HG02981 (cell line): ENCODE results near the gene PGM5.

Experiments
- ATAC-seq: cut with Tn5 transposase; IDR thresholded peaks from one replicate; pipeline ENCODE4 v1.9.1; 2021; ENCODE audit warnings: mild to moderate bottlenecking, moderate library complexity; ENCODE audit not compliant: unreplicated experiment

PGM5 gene

DNA sequence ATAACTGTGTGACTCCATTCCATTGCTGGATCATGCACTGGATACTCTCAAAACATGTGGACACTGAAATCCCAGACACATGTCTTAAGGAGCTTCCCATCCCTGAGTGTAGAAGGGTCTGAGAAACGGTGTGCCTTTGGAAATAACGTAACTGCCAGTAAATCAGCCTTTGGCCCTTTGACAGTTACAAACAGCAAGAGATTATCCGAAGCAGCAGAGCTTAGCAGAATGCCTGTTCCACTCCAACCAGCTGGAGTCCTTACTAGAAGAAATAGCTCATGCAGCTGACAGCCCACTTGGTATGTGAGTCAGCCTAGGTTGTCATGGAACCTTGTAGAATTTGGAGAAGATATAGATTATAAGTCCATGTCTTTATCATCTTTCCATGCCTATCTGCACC is 177.3 kb downstream of the PGM5 start:
- no peak for ATAC-seq

DNA sequence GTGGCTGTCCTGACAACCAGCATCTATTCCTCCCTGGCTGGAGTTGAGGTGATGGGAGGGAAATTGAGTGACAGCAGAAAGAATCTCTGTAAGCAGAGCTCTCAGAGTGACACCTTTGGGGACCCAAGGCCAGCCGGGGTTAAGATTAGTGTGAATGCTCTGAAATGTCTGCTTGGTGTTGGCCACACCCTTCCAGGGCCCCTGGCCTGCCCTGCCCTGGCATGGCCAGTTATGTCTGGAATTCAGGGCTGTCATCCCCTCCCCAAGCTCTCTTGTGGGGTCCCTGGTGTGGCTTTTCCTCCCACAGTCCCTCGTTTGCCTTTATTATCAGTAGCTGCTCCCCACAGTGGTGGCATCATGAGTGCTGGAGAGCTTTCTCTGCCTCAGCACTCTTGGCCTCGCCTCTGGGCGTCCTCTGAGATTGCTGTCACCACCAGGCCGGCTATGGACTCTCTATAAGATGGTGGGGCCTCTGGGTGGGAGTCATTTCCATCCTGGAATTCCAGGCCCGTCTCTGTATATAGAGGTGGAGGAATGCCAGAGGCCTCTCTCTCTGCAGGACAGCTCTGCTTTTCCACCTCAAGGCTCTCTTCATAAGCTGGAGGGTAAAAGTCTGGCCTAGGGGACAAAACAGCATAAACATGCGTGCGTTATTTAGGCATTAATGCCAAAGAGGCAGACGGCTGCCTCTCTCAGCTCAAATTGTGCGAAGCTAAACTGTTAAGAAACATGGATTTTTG is 180.6 kb downstream of the PGM5 start:
- no peak for ATAC-seq

DNA sequence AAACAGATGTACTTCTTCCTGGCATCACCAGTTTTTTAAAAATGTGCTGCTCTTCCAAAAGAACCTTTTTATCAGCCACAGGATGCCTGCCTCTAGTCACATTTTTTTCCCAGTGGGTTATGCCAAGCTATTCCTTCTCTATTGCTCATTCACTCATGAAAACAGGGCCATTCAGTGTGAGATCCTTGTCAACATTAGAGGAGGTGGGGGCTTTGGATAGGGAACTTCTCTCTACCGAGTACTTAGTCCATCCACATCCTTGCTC is 181.1 kb downstream of the PGM5 start:
- no peak for ATAC-seq

DNA sequence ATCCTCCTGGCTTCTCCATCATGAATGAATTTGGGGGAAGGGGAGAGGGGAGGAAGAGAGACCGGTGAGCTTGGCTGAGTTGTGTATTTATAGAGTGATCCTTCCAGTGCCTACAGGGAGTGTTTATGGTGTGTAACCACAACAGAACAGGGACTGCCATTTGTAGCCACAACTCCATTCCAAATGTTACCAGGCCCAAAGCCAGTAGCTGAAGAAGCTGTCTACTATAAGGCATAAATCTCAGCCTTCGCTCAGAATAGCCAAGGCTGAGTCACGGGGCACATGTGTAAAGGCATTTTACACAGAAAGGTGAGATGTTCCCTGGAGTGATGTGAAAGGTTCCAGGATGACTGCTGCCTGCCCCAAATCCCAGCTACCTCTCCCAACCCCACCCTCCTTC is 181.8 kb downstream of the PGM5 start:
- ATAC-seq = no peak

DNA sequence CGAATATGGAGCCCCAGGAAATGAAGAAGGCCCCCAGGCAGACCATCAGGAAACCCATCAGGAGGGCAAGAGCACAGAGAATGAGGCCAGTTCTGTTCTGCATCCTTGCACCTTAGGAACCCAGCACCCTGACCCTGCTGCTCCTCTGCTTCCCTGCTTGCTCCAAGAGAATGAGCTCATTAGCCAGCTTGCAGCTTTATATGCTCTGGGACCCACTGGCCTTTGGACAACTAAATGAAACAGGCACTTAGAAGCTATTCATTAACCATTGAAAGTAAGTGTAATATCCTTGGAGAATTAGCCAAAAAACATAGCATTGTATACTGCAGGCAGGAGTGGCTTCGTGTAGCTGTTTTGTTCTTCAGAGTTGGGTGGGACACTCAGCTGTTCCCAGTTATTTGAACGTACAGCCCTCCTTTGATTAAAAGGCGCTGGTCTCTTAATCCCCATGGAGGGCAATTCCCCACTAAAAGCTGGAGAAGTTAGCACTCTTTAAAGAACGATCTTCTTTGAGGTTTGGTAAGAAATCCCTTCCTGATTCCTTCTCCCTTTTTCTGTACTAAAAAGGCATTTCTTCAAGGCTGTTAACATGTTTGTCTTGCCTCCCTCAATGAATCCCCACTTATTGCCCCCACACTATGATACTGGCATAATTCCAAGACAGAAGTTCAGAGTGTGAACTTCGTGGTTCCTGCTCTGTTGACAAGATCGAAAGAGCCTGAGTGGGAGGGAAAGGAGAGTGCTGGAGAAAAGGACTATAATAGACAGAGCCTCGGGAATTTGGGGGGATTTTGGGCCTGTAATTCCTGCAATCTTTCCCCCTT is 184.5 kb downstream of the PGM5 start, which contains the start of gene TMEM252:
Gene TMEM252, minus strand, starts transcription at position 172 of the 824 bp plus-strand sequence. Its CDS starts 69 bp downstream, at position 103.
- ATAC-seq = no peak

DNA sequence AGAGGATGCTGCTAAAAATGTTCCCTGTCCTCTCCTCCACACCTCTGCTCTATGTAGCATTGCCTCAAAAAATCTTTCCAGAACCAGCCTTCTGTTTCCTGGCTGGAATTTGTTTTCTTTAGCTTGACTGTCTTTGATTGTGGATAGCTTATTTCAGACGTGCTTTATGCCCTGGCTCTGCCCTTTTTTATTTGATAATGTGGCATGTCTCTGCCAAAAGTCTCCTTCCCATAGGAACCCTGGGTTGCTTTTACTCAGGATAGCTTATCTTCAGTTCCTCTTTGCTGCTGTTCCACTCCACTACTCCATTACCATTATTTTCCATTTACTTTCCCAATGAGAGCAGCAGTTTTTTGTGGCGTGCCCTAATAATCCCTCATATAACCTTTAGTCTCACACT is 185.2 kb downstream of the PGM5 start:
- no peak for ATAC-seq

DNA sequence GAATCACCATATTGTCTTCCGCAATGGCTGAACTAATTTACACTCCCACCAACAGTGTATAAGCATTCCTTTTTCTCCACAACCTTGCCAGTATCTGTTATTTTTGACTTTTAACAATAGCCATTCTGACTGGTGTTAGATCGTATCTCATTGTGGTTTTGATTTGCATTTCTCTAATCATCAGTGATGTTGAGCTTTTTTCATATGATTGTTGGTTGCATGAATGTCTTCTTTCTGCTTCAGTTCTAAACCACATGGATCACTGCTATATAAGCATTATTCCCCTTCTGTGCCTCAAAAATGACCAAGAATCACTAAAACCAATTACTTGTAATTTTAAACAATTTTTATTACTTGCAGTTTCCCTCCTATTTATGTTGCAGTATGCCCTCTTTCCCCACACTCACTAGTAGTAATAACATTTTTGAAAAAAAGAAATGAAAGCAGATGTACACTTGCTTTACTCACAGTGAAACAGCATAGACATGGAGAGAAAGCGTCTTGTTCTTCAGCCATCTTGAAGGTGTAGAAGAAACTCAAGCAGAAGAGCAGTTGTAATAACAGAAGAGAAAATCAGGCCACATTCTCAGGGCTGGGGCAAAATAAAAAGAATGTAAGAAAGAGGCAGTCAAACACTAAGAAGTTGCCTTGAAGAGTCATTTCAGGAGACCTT is 188.8 kb downstream of the PGM5 start:
- ATAC-seq = no peak

DNA sequence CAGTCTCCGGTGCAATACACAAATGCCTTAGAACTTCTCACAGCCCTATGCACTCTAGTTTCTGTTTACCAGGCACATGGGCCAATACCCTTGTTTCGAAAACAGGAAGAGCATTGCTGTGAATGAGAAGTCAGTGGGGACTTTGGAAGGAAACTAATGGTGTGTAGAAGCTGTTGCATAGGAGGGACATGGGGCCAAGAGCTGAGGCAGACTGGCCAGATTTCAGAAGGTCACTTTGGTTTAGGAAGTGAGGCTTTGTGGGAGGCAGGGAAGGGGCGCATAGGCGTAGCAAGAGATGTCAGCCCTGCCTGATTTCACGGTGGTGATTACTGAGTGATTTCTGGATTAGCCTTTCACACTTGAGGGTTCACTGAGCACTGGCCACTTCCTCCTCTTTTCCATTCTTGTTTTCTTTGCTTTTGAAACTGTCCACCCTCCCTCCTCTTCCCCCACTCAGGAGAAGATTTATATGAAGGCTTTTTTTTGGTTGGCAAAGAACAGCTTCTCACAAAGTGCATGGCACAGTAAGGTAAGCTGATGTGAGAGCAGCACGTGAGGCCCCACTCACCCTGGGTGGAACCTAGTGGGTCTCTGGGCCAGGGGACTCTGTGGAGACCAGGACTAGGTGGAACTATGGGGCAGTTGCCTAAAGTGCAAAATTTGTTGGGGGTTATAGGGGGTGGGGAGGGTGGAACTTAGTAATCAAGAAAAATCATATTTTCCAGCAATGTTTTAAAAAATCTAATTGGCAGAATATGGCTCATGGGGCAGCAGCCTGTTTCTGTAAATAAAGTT is 190.4 kb downstream of the PGM5 start:
- peak; percentile 83 for ATAC-seq

DNA sequence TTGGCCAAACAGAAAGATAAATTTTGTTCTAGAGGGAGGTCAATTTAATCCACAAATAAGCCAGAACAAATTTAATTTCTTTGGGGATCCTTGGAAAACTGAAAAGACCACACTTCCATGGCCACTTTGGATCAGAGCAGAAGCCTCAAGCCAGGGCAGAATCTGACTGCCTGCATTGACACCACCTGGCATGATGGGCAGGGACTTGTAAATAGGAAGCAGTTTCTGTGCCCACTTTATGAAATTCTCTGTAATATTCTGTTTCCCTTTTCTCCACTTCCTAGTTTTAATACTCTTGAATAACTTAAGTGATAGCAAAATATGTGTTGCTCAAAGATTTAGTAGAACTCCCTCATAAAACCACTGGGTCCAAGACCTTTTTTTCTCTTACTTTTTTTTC is 191.0 kb downstream of the PGM5 start:
- no peak for ATAC-seq

DNA sequence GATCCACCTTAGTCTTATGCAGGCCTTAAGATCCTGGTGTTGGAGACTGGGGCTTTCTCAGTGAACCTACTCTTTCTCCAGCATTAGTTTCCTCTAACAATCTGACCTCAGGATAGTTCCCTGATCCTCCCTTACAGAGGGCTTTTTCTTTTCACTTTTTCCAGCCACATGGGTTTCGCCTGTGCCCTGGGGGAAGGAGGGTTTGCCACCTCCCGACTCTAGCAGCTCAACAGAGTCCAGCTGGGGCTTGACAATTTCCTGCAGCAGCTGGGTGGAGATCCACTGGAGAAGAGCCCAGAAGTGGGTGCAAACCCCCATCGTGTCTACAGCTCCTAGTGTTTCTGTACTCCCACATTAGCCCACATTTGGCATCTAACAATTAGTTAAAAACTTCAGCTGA is 191.8 kb downstream of the PGM5 start:
- no peak for ATAC-seq

DNA sequence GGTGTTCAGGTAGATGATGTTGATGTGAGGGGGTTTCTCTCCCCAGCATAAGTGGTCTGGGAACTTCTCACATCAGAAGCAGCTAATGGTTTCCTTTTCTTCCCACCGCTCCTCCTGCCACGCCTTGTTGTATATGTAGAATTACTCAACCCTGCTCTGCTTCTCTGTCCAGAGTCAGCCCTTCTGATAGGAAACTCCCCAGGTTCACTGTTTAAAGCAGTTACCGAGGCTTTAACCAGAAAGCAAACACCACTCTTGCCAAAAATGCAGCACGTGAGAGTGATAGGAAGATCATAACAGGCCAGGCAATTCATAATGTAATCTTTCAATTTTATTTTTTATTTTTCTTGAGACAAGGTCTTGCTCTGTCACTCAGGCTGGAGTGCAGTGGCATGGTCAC is 194.8 kb downstream of the PGM5 start:
- no peak for ATAC-seq

DNA sequence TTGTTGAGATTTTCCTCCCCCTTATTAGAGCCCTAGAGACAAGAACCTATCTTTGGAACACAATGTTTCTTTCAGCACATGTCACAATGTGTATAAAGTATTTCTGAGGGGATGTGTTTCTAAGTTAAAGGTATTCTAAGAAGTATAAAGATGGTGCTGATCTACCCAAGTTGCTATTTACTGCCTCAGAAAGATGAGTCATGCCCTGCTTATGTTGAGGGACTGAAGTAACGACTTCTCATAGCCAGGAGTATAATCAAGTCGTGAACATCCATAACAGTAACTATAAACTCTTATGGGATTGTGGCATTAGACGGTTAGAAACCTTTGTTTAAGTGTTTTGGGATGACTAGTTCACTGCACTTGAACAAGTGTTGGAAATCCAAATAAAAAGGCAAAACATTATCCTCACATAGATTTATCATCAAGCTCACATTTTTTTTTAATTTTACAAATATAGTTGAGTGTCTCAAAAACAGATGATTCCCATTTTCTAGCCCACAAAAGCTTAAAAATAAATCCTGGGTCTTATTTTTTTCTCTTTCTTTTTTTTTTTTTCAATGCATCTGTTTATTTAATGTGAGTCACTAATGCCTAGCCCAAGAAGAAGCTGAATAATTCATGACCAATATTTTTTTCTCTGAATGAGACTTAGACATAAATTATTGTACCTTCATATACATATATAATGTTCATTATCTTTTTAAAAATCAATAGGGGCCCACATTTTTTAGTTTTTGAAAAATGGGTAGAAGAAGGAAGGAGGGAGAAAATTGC is 196.5 kb downstream of the PGM5 start:
- ATAC-seq = no peak

DNA sequence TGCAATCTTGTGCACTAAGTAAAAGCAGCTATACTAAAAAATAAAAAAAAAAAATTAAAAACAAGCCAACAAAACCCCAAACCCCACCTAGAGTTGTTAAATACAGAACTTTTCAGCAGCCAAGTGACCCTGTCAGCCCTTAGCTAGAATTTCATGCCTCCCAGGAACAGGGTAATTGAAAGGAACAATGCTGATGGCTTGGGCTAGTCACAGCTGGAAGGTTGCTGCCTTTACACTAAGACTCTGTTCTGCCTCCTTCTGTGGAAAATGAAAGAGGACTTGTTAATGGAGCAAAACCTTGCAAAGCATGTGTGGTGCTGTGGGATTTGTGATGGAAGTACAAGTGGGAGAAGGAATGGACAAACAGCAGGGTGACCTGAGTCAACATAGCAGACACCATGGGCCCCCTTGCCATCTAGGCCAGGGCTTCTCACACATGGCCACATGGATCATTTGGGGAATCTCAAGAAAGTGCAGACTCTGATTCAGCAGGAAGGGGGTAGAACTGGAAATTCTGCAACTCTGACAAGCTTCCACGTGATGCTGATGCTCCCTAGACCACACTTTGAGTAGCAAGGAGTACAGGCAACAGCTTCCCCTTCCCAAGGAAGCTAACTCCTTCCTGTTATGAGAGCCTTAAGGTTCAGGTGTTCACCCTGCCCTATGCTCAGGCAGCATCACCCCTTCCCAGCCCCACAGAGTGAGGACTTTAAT is 199.2 kb downstream of the PGM5 start:
- ATAC-seq = no peak

DNA sequence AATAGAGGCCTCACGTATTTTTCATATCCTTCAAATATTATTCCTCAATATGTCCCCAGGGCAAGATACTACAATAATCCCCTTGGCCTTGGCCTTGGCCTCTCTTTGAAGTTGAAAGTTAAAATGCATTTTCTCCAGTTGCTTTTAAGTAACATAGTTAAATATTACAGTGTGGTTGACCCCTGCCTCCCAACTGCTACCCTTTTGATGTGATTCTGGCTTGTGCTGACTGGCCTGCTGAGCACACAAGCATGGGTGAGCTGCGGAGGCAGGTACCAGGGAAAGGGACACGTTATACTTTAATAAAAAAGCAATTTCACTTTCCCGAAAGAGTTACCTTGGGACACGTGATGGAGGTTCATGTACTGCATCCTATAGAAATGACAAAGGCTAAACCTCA is 202.1 kb downstream of the PGM5 start:
- ATAC-seq = no peak

DNA sequence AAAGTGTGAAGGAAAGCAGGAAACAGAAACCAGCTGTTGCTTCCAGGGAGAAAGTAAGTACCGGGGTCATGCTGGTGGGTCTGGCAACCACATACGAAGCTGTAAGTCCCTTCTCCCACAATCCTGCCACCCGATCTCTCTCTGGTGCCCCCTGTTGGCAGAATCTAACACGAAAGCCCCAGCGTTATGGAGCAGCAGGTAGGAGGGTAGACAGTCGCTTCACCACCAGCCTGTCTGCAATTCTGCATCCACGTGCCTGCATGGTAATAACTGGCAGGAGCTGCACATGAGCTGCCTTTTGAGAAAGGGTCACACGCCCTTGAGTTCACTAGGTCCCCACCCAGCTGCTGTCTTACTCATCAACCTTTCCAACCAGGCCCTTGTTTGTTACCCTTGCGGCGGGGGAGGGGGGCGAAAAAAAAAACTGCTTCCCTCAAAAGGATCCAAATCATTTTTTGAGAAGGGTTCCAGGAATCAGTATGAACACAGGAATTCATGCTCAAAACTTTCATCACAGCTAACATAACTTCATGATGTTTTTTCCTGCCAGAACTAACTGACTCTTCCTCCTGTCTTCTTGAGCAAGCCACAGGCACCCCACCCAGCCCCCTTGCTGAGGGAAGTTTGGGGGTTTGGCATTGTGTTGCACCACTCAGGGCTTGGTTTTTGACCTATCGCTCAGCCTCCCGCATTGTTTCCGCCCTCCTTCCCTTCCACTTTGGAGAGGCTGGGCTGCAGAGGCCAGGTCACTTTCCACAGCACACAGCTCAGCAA is 203.8 kb downstream of the PGM5 start:
- no peak for ATAC-seq

DNA sequence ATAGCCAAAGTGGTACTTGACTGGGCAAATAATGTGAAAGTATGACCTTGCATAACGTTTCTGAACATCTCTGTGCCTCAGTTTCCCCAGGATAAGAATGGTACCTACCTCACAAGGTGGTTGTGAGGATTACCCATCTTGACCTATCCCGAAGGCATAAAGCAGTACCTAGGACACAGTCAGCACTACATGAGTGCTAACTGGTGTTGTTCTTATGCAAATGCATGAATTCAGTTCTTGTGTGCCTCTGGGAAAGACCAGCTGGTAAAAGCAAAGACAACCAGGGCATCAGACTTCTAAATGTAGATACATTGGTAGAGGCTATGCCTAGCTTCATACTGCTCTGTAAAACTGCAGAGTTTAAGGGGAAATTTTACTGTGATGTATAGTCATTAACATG is 206.1 kb downstream of the PGM5 start:
- ATAC-seq = no peak

DNA sequence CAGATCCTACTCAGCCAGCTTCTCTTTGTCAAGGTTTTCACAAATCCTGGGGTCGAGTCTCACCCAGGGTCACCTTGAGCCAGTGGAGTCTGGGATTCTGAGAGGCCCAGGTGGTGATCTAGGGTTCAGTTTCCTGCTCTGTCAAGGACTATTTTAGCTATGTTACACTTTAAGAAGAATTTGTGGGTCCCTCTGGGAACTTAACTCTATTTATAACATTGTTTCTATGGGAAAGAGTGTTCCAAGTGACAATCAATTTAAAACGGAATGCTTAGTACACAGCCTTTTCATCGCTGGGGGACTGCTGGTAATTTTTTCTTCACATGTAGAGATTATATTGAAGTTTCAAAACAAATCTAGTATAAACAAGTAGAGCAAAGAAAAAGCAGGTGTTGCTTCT is 211.2 kb downstream of the PGM5 start:
- no peak for ATAC-seq

DNA sequence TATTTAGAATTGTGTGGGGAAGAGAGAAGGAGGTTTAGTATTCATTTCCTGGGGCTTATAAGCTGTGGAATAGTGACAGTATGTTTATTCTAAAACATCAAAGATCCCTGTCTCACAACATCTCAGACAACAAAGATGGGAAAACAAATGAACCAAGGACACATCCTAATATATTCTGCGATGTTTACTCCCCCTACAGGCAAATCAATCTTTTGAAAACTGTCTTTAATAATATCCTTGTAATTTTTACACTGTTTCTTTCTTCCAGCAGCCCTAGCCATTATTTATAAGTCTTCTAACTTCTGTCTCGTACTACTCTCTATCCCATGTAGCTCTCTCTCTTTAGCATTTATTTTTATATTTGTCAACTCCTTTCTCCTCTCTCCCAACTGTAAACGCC is 217.7 kb downstream of the PGM5 start:
- ATAC-seq = no peak

DNA sequence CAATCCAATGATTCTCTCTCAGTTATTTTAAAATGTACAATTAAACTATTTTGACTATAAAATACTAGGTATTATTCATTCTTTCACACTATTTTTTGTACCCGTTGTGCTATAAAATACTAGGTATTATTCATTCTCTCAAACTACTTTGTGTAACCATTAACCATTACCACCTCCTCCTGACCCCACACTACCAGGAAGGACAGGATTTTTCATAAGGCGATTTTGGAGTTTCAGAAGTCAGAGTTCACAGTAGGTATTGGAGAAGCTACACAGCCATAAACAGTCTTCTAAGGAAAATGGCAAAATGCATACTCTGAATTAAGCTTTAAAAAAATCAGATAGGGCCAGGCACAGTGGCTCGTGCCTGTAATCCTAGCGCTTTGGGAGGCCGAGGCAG is 219.4 kb downstream of the PGM5 start:
- no peak for ATAC-seq
